NCI-H187 treated with DMSO at 0.1 percent for 48 hours (cell line): ENCODE data around the gene CCDC12.

ENCODE experiments used
- DNase-seq: peaks from one replicate; lab custom pipeline; 2025; lab: John Stamatoyannopoulos, UW

The CCDC12 gene

GRCh38 chr3:46936733-46937250 lies 39.8 kb downstream of the CCDC12 start:
- DNase-seq = no peak

- no peak for DNase-seq
These were observed 40.5 kb downstream of the CCDC12 start for GRCh38 chr3:46935989-46936558.

- no peak for DNase-seq
These were observed 41.2 kb downstream of the CCDC12 start for GRCh38 chr3:46935168-46935858.

DNA sequence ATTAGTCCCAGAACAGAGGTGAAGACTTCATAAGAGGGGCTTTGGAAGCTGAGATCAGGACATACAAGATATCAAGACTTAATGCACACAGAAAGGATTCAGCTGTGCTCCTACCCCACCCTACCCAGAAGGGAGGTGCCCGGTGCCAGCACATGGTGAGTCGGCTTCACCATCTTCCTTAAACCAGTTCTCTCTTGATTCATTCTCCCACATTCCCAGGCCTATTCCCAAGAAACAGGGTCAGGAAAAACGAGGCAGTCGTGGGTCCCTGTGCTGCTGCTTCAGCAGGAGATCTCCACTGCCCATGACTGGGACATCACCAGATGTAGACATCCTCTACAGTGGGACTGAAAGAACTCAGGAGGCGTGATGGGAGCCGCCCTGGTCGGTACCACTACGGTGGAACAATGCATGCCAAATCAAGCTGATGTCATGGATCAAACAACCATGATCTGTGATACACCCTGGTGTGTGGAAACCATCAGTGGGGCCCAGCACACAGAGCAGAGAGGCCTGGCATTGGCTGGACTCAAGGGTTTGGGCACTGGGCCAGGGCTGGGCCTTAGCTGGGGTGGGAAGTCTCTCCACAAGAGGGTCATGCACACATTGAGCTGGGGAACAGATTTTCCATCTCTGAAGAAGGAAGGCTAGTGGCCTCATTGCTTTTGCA lies 41.9 kb downstream of the CCDC12 start:
- no peak for DNase-seq

GRCh38 chr3:46934072-46934471 lies 42.5 kb downstream of the CCDC12 start:
- DNase-seq = no peak

DNA sequence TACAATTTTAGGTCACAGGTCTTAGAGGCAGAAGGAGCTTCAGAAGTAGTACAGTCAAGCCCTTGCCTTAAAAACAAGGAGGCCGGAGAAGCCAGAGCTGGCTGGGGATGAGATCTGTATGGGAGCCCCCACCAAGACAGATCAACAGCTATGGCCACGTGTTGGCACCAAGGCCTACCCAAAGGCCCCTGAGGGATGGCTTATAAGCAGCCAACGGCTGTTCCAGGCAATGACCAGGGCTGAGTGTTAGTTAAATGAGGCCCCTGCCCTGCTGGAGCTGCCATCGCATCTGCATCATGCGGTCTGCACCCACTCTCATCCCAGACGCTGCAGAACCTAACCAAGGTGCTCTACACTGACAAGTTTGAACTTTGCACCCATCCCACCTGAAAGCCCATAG lies 43.3 kb downstream of the CCDC12 start:
- DNase-seq = no peak

DNA sequence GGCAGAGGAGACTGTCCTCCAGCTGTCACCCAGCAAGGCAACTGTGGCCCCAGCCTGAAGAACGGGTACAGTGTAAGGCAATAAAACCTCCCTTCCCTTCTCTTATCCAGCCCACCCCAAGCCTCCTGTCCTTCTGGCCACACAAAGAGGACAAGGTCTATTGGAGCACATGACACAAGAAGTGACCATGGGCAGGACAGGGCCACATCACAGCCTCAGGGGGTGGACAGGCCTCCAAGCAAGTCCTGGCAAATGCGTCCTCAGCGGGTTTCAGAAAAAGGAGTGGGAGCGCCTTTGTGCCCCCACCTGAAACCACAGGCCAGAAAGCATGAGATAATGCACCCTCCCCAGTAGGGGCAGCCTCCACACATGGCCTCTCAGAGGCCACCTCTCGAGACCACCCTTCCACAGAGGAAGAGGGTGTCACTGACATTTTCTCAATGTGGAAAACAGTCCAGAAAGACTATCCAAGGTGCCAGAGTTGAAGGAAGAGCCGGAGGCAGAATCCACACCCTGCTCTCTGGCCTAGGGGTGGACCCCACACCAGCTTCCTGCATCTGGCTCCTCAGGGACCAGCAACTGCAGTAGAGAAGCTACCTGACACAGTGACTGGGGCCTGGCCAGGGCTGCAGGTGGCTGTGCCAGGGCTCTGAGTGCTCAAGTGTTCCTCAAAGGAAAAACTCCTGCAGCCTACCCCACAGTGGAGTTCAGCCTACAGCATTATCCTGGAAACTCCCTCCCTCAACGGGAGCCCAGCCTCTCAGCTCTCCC lies 43.9 kb downstream of the CCDC12 start:
- no peak for DNase-seq

- DNase-seq = no peak
These were observed 44.8 kb downstream of the CCDC12 start for GRCh38 chr3:46931631-46932331.

DNA sequence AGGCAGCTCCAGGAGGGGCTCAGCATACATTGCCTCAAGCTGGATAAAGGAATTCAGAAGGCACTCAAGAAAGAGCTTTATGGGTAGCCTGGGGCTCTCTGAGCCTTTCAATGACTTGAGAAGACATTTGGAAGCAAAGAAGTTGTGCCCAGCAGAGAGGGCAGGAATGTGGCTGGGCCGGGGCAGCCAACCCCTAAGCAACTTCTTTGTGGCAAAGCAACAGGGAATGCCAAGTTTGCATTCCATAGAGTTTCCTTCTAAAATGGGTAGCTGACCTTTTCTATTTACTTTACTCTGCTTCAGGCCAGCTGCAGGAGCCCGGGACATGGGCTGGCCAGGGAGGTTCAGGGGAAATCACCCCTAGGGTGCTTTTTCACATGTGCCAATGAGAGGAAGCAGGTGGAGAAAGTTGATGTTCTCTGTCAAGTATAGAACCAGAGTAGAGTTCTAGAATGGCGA lies 45.6 kb downstream of the CCDC12 start:
- no peak for DNase-seq

DNA sequence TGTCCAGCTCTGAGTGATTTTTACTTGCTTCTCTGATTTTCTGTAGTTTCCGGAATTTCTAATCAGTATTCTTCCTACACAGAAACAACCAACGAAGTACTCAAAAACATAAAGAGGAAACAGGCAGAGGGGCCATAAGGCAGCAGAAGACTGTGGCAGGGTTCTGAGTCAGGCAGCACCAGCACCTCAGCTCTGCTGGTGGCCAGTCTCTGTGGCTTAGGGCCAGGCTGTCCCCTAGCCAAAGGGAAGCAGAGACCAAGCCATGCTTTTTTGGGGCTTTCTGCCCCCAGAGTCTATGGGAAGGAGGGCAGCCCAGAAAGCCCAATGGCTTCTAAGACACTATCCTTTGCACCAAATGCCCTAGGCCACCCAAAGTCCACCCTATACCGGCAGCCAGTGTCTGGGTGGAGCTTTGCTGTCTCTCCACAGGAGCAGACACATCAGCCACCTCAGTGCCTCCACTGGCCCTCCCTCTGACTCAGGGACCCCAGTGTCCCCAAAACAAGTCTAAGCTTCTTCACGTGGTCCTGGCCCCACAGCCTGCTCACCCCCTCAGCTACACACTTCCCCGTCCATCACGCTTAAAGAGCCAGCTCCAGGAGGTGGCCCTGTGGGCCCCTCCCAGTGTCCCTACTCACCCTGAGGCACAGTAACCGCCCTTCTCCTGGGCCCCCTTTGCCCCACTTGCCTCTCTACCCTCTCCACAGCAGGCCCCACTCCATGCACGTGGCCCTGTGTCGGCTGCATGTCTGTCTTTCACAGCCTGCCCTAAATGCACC lies 46.2 kb downstream of the CCDC12 start:
- DNase-seq = no peak

- DNase-seq = no peak
These were observed 47.2 kb downstream of the CCDC12 start for GRCh38 chr3:46929324-46929723.

DNA sequence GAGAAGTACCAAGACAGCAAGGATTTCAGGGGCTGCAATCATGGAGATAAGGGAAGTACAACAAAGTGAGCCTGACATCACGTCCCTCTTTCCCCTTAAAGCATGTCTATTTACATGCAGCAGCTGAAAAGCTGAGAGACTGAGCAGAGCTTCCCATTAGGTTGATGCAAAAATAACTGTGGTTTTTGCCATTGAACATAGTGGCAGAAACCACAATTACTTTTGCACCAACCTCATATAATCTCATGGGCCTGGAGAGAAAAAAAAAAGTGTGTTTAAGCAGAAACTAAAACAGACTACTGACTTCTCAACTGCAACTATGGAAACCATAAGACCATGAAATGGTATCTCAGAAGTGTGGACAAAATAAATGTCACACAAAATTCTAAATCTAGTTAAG lies 48.3 kb downstream of the CCDC12 start:
- DNase-seq = no peak

GRCh38 chr3:46927718-46928073 lies 48.8 kb downstream of the CCDC12 start:
- no peak for DNase-seq

- DNase-seq = no peak
These were observed 49.5 kb downstream of the CCDC12 start for GRCh38 chr3:46926871-46927717.

DNA sequence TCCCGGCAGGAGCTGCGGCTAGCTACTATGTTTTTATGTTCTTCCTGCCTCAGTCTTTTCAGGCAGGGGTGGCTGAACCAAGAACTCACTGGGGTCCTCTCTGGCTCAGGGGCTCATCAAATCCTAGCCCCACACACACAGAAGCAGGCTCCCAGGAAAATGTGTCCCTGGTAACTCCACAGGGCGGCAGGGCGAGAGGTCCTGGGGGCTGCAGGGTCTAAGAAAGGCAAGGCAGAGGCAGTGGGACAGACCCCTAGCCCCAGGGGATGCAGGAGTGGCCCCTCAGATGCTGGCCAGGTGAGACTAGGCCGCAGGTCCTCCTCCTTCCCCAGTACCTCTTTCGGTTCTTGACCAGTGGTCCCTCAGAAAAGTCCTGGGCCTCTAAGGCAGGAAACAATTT lies 50.1 kb downstream of the CCDC12 start:
- DNase-seq = no peak

DNA sequence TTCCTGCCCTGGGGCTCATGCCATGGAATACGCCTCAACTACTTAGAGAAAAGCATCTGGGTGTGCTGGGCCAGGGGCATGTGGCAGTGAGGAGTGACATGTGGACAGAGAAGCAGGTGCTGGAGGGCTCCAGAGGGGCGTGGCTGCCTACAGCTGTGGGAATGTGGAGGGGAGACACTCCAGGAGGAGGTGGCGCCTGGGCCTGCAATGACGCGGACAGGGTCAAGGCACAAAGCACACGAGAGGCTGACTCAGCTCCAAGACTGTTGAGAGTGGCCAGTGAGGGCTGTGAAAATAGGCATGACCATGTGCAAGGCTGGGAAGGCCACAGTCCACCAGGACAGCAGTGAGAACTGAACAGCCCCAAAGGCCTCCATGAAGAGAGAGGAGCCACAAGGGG lies 50.5 kb downstream of the CCDC12 start:
- no peak for DNase-seq

- DNase-seq = no peak
These were observed 51.0 kb downstream of the CCDC12 start for GRCh38 chr3:46925585-46925934.

DNA sequence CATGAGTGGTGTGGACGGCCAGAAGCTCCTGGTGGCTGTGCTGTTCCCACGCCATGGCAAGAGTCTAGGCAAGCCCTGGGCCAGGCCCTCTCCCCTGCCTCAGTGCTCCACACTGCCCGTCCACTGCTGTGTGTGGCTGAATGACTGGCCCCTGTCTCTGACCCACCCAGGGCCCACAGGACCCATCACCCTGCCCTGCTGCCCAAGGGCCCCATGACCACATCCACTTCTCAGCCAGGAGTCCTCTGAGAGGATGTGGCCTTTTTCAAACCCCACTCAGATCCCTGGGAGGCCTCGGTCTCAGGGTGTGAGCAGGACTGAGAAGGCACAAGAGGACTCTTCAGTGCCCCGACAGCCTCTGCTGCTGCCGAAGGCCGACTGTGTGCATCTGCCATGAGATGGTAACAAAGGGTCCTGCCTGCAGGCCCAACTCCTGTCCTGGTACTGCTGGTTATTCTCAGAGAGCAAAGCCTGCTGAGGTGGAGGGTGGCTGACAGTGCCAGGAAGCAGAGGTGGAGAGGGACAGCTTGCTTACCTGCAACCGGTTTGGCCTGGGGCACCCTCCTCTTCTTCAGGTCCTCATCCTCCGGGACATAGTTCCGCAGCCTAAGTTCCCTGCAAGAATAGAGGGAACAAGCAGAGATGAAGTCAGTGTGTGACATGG lies 51.5 kb downstream of the CCDC12 start:
- DNase-seq = no peak

DNA sequence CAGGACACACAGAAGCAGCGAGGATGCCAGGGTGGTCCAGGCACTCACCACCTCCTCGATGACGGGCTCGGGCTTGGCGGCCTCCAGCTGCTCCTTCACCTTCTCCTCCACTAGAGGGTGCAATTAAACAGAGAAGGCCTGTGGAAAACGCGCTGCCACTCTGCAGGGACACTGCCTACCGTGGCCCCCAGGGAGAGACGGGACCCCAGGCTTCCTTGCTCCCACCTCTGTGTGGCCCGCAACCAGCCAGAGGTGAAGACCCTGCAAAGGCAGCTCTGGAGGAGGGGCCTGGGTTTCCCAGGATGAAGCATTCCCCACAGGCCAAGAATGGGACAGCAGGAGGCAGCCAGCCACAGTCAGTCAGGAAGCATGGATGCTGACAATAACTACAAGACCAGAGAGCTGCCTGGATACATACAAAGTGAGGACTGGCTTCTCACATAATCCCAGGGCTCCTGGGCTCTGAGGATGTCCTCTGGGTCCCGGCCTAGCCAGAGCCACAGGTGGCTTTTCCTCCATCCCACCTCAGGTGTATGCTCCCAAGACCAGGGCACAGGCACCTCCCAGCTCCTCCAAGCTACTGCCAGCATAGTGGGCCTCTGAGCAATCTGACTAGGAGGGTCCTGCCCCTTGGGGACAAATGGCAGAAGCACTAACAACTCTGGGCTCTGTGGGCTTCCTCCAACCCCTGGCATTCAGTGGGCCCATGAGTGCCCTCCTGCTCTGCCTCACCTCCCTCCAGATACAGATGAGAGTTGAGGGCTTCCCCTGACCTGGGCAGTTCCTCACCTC lies 52.8 kb downstream of the CCDC12 start:
- no peak for DNase-seq
